Colonic mucosa (tissue), 4 donors: Measurements from ENCODE around the gene DLK2. TPM values are rescaled to one million over a fixed set of nuclear protein-coding genes. Genes with fewer than 3 reads are reported as not detected.
"Not testable (repeated sequence)": the region's sequence is repeated elsewhere in the genome, so short reads cannot be mapped to it uniquely, and the experiment has no call there.

Experiments
- DNase-seq: peaks from one replicate; pipeline ENCODE4 v3.0.0-alpha.2; 2020
- H3K27ac ChIP-seq: fragments of 200-600 bp; one replicate; pipeline ENCODE4 v1.8.0; 2021
- H3K27me3 ChIP-seq: fragments of 200-600 bp; one replicate; pipeline ENCODE4 v1.8.0; 2021
- H3K36me3 ChIP-seq: fragments of 200-600 bp; one replicate; pipeline ENCODE4 v1.8.0; 2021
- H3K4me1 ChIP-seq: fragments of 200-600 bp; one replicate; pipeline ENCODE4 v1.8.0; 2021; ENCODE audit warnings: mild to moderate bottlenecking
- H3K4me3 ChIP-seq: fragments of 200-600 bp; one replicate; pipeline ENCODE4 v1.8.0; 2021
- H3K9ac ChIP-seq, 2 donors: one replicate each; pipeline ENCODE4 v1.7.0; 2013; ENCODE audit warnings: control low read depth in 2 of 2, low read depth in 2 of 2, low read length in 2 of 2
- H3K9me3 ChIP-seq: fragments of 200-600 bp; one replicate; pipeline ENCODE4 v1.8.0; 2021
- CTCF ChIP-seq: fragments of 200-600 bp; IDR thresholded peaks from one replicate; pipeline ENCODE4 v1.8.0; 2022; ENCODE audit warnings: antibody characterized with exemption, mild to moderate bottlenecking
- intact Hi-C: fragments of 100-400 bp; cut with DNase I; formaldehyde crosslinking; loops from one replicate; pipeline ENCODE4 v1.14.1; 2022
- total RNA-seq, 2 donors: library from RNA; stranded (reverse); fragmentation: NEBNext Ultra II Directional in 1 of 2; extraction: Animal tissue kit (Norgen Biotek cat#: 25700) in 1 of 2; gene quantifications; one replicate each; pipeline ENCODE4 v1.2.1, GENCODE V29; 2021
- donor health status: healthy.
- donor health status: DM: no; HTN: no; CAD: no.
- donor health status: DM: no; HTN: no; CAD: no.

The DLK2 gene
- total RNA-seq, 2 donors from 2014 or later = 0.19 to 0.22 TPM

GRCh38 chr6:43471399-43471798 lies 16.1 kb upstream of the DLK2 start:
- no peak overlapping the region for H3K9ac ChIP-seq
- no peak for TF ChIP-seq CTCF
- no peaks in the 10 kb centered on the region for H3K4me1 ChIP-seq
- no peak overlapping the region for H3K4me3 ChIP-seq
- no peaks in the 10 kb centered on the region for H3K36me3 ChIP-seq
- intact Hi-C loops = no loop called here
- no peaks in the 10 kb centered on the region for H3K9me3 ChIP-seq
- DNase-seq = no peak
- H3K27ac ChIP-seq = no peak overlapping the region
- no peaks in the 10 kb centered on the region for H3K27me3 ChIP-seq

- Histone ChIP-seq H3K36me3 (no peaks in the 10 kb centered on the region), H3K9me3 (no peaks in the 10 kb centered on the region), H3K27me3 (no peaks in the 10 kb centered on the region), H3K27ac (no peak overlapping the region), H3K4me3 (no peak overlapping the region), H3K4me1 (no peaks in the 10 kb centered on the region), H3K9ac (no peak overlapping the region)
- no peak for DNase-seq
- no peak for TF ChIP-seq CTCF
- intact Hi-C loops = no loop called here
These were observed 14.6 kb upstream of the DLK2 start for GRCh38 chr6:43469947-43470346.

- Histone ChIP-seq H3K27ac (no peak overlapping the region), H3K27me3 (no peaks in the 10 kb centered on the region), H3K4me3 (no peak overlapping the region), H3K4me1 (no peaks in the 10 kb centered on the region), H3K9ac (no peak overlapping the region), H3K36me3 (no peaks in the 10 kb centered on the region), H3K9me3 (no peaks in the 10 kb centered on the region)
- no peak for TF ChIP-seq CTCF
- intact Hi-C loops = no loop called here
- no peak for DNase-seq
These were observed 13.7 kb upstream of the DLK2 start for GRCh38 chr6:43468748-43469681.

- no peak overlapping the region for H3K4me3 ChIP-seq
- H3K9me3 ChIP-seq = no peaks in the 10 kb centered on the region
- no peaks in the 10 kb centered on the region for H3K36me3 ChIP-seq
- DNase-seq = no peak
- H3K27me3 ChIP-seq = no peaks in the 10 kb centered on the region
- H3K27ac ChIP-seq = no peak overlapping the region
- intact Hi-C loops = no loop called here
- TF ChIP-seq CTCF = no peak
- H3K4me1 ChIP-seq = no peaks in the 10 kb centered on the region
- H3K9ac ChIP-seq = no peak overlapping the region
These were observed 12.9 kb upstream of the DLK2 start for GRCh38 chr6:43468240-43468639.

GRCh38 chr6:43467752-43468151 lies 12.4 kb upstream of the DLK2 start:
- H3K9ac ChIP-seq = no peak overlapping the region
- no peak overlapping the region for H3K4me3 ChIP-seq
- no peak for TF ChIP-seq CTCF
- no peaks in the 10 kb centered on the region for H3K4me1 ChIP-seq
- H3K27me3 ChIP-seq = no peaks in the 10 kb centered on the region
- H3K36me3 ChIP-seq = no peaks in the 10 kb centered on the region
- no peak overlapping the region for H3K27ac ChIP-seq
- DNase-seq = no peak
- intact Hi-C loops = no loop called here
- no peaks in the 10 kb centered on the region for H3K9me3 ChIP-seq

- intact Hi-C loops, DNase-seq, H3K9ac ChIP-seq, H3K4me3 ChIP-seq, H3K4me1 ChIP-seq, H3K27ac ChIP-seq, H3K9me3 ChIP-seq, H3K36me3 ChIP-seq, H3K27me3 ChIP-seq: not testable (repeated sequence)
These were observed 11.9 kb upstream of the DLK2 start for GRCh38 chr6:43467265-43467664.
